Small intestine (tissue), 7 donors: Measurements from ENCODE around the gene PLS1. TPM values are rescaled to one million over a fixed set of nuclear protein-coding genes. Genes with fewer than 3 reads are reported as not detected.
A peak's percentile ranks its signal among the peaks of the same experiment; 100 is the strongest.

ENCODE experiments used
- DNase-seq, 2 donors: peaks; one replicate each; pipeline versions ENCODE4 v3.0.0 to v3.0.0-alpha.2; 2013
- FAIRE-seq: peaks from 2 replicates; lab custom pipeline; 2012; peaks lifted over from hg19 to GRCh38; lab: Jason Lieb, UNC
- H3K27ac ChIP-seq, 3 donors: one replicate each; pipeline ENCODE4 v1.5.1; 2013; ENCODE audit warnings: low read length in 2 of 3, mild to moderate bottlenecking in 2 of 3, control low read depth in 1 of 3, inconsistent platforms in 1 of 3, low read depth in 1 of 3, moderate library complexity in 1 of 3
- H3K27me3 ChIP-seq, 3 donors: one replicate each; pipeline ENCODE4 v1.6.1; 2013; ENCODE audit warnings: low read length in 3 of 3, inconsistent platforms in 1 of 3; ENCODE audit not compliant: control insufficient read depth in 3 of 3, insufficient read depth in 3 of 3
- H3K36me3 ChIP-seq, 3 donors: one replicate each; pipeline ENCODE4 v1.6.1; 2013; ENCODE audit warnings: low read length in 3 of 3, inconsistent platforms in 1 of 3, low read depth in 1 of 3, mild to moderate bottlenecking in 1 of 3, moderate library complexity in 1 of 3; ENCODE audit not compliant: control insufficient read depth in 3 of 3, insufficient read depth in 2 of 3
- H3K4me1 ChIP-seq, 3 donors: one replicate each; pipeline ENCODE4 v1.6.1; 2013; ENCODE audit warnings: low read length in 2 of 3, inconsistent platforms in 1 of 3, low read depth in 1 of 3, mild to moderate bottlenecking in 1 of 3, moderate library complexity in 1 of 3; ENCODE audit not compliant: control insufficient read depth in 3 of 3, insufficient read depth in 2 of 3
- H3K4me3 ChIP-seq, 3 donors: one replicate each; pipeline ENCODE4 v1.5.1; 2013; ENCODE audit warnings: low read length in 3 of 3, control low read depth in 1 of 3, inconsistent platforms in 1 of 3, low read depth in 1 of 3, mild to moderate bottlenecking in 1 of 3, moderate library complexity in 1 of 3
- H3K9me3 ChIP-seq, 2 donors: one replicate each; pipeline ENCODE4 v1.6.1; 2013; ENCODE audit warnings: low read depth in 1 of 2, low read length in 1 of 2; ENCODE audit not compliant: control insufficient read depth in 2 of 2, insufficient read depth in 1 of 2
- WGBS, 3 donors: extraction: QIAGEN DNeasy Blood & Tissue Kit; methylation state at CpG; one replicate each; pipeline ENCODE4 v1.1.7; 2013; 5-methylcytosine and 5-hydroxymethylcytosine counted together
- polyA plus RNA-seq, 4 donors: library from polyadenylated mRNA; stranded (reverse) in 3 of 4; unstranded in 1 of 4; fragments of 200-250 nt in 3 of 4; fragments of 120-200 nt in 1 of 4; gene quantifications; one replicate each; pipeline versions ENCODE4 v1.2.1 to v1.2.3, GENCODE V29; 2013
- donor health status: healthy with polysubstance abuse.
- donor health status: control.
- donor health status: control.
- donor health status: Bipolar disorder and iron deficiency.
- donor health status: healthy.

PLS1 gene
- polyA plus RNA-seq, 4 donors: 34.9 to 298 (median 171) TPM

DNA sequence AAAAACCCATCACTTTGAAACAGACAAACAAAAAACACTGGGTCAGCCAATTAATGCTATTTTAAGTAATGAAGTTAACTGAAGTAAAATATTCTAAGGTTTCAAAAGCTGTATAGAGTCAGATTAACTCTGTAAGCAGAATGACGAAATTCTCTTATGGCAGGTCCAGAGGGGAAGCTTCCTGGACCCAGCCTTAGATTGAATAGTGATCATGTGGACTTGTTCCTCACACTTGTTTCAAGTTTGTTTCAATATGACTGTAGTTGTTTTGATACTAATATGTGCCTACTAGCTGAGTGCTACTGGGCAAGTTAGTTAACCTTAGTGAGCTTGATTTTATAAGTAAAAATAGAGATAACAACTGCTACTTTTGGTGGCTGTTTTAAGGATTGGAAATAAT is 32.6 kb downstream of the PLS1 start:
- H3K4me3 ChIP-seq: no peak overlapping the region
- H3K4me1 ChIP-seq: no peaks in the 10 kb centered on the region
- H3K27ac ChIP-seq: no peak overlapping the region
- peaks cover 0 to 2% (median 0%) of the 10 kb centered on the region in 3 donors for H3K36me3 ChIP-seq
- DNase-seq (no peak), FAIRE-seq (no peak)
- H3K9me3 ChIP-seq: no peaks in the 10 kb centered on the region
- WGBS, 3 donors: 72 to 85% (median 75%) methylated on average over 1 of the region's 1 CpG
- H3K27me3 ChIP-seq: no peaks in the 10 kb centered on the region

DNA sequence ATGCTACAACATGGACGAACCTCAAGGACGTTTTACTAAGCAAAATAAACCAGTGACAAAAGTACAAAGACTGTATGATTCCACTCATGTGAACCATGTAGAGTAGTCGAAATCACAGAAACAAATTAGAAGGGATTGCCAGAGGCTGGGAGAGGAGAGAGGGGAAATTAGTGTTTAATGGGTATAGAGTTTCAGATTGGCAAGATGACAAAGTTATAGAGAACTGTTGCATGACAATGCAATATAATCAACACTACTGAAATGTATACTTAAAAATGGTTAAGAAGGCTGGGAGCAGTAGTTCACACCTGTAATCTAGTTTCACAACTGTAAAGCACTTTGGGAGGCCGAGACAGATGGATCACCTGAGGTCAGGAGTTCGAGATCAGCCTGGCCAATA is 36.9 kb downstream of the PLS1 start:
- 56 to 66% (median 64%) methylated on average over 5 of the region's 5 CpGs for WGBS, 3 donors
- Histone ChIP-seq H3K4me1 (no peaks in the 10 kb centered on the region), H3K27me3 (no peaks in the 10 kb centered on the region), H3K36me3 (peaks cover 0 to 2% (median 2%) of the 10 kb centered on the region in 3 donors), H3K9me3 (no peaks in the 10 kb centered on the region), H3K27ac (no peak overlapping the region), H3K4me3 (no peak overlapping the region)
- DNase-seq (no peak), FAIRE-seq (no peak)

DNA sequence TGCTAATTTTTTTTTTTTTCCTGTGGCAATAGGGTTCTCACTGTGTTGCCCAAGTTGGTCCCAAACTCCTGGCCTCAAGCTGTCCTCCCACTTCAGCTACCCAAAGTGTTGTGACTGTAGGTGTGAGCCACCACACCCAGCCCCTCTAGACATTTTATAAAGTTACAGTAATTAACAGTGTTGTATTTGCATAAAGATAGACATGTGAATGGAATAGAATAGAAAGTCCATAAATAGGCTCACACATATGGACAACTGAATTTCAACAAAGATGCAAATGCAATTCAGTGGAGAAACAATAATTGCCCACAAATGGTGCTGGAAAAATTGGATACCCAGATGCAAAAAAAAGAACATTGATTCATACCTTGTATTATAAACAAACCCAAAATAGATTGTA is 39.9 kb downstream of the PLS1 start:
- H3K27ac ChIP-seq: no peak overlapping the region
- H3K27me3 ChIP-seq: no peaks in the 10 kb centered on the region
- H3K4me1 ChIP-seq: no peaks in the 10 kb centered on the region
- peaks cover 0 to 4% (median 2%) of the 10 kb centered on the region in 3 donors for H3K36me3 ChIP-seq
- no peak for FAIRE-seq
- no peak overlapping the region for H3K4me3 ChIP-seq
- H3K9me3 ChIP-seq: no peaks in the 10 kb centered on the region
- DNase-seq: no peak

DNA sequence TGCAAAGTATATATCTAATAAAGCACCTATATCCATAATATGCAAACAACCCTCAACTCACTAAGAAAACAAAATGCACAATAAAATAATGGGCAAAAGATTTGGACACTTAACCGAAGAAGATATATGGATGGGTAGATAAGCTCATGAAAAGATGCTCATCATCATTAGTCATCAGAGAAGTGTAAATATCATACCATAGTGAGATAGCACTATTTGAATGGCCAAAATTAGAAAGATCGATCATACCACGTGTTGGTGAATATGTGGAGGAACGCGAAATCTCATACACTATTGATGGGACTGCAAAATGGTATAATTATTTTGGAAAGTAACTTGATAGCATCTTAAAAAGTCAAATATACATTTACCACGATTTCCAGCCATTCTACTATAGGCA is 40.5 kb downstream of the PLS1 start:
- Histone ChIP-seq H3K4me1 (no peaks in the 10 kb centered on the region), H3K36me3 (peaks cover 0 to 4% (median 2%) of the 10 kb centered on the region in 3 donors), H3K27ac (no peak overlapping the region), H3K27me3 (no peaks in the 10 kb centered on the region), H3K9me3 (no peaks in the 10 kb centered on the region), H3K4me3 (no peak overlapping the region)
- no peak for FAIRE-seq
- no peak for DNase-seq
- 79 to 91% (median 88%) methylated on average over 6 of the region's 6 CpGs for WGBS, 3 donors

DNA sequence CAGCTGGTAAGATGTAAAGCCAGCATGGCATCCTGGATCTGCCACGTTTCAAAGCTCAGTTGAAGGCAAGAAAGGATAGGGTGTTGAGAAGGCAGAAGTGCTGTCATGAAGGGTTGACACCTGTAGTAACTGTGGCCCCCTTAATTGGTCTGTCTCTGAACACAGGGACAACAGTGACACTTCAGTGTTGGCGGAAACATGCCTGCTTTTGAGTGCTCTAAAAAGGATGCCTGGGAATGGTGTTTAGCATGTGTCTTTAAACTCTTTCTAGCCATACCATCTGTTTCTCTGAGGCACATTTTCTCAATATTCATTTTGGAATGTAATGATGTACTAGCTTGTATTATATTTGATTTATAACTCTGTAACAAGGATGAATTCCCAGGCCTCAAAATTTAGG is 42.1 kb downstream of the PLS1 start:
- DNase-seq: no peak
- no peaks in the 10 kb centered on the region for H3K9me3 ChIP-seq
- H3K36me3 ChIP-seq: peaks cover 0 to 6% (median 2%) of the 10 kb centered on the region in 3 donors
- H3K27me3 ChIP-seq: no peaks in the 10 kb centered on the region
- H3K27ac ChIP-seq: no peak overlapping the region
- 66 to 83% (median 74%) methylated on average over 2 of the region's 2 CpGs for WGBS, 3 donors
- H3K4me1 ChIP-seq: no peaks in the 10 kb centered on the region
- no peak for FAIRE-seq
- no peak overlapping the region for H3K4me3 ChIP-seq

DNA sequence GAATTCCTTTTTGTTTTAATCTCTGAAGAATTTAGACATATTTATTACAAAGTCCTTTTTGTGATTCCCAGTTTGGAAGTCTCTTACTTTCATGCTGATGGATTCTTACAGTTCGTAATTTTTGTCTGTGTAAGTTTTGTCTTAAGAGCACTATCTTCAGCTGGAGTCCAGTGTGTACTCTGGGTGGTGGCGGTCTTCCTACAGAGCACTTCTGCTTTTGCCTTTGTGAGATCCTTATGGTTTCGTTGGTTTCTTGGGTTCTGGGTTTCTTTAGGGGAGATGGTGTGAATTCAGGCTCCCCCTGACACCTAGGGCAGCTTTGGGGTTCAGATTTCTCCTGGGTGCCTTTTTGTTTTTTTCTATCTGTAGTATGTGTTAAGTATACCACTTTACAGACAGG is 45.3 kb downstream of the PLS1 start:
- no peaks in the 10 kb centered on the region for H3K4me1 ChIP-seq
- no peak for FAIRE-seq
- H3K27ac ChIP-seq: no peak overlapping the region
- DNase-seq: no peak
- H3K36me3 ChIP-seq: peaks cover 0 to 4% (median 2%) of the 10 kb centered on the region in 3 donors
- WGBS, 3 donors: 74 to 87% (median 79%) methylated on average over 3 of the region's 3 CpGs
- H3K9me3 ChIP-seq: no peaks in the 10 kb centered on the region
- no peaks in the 10 kb centered on the region for H3K27me3 ChIP-seq
- H3K4me3 ChIP-seq: no peak overlapping the region

DNA sequence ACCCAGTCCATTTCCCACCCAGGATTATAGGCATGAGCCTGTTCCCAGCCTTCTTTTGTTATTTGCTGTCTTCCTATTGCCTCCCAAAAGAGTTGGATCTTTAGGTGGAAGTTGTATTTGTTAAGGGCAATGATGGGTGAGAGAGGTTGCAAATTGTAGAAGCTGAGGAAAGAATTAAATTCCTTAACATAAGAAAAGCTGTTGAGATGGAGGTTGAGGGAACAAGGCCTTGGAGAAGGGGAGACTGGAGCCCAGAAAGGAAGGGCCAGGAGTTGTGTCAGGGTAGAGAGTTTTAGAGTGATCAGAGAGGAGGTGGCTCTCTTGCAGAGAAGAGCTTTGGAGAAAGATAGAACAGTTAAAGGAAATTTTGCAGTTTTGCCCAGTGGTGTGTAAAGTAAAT is 46.8 kb downstream of the PLS1 start:
- FAIRE-seq: no peak
- Histone ChIP-seq H3K4me3 (no peak overlapping the region), H3K9me3 (no peaks in the 10 kb centered on the region)

DNA sequence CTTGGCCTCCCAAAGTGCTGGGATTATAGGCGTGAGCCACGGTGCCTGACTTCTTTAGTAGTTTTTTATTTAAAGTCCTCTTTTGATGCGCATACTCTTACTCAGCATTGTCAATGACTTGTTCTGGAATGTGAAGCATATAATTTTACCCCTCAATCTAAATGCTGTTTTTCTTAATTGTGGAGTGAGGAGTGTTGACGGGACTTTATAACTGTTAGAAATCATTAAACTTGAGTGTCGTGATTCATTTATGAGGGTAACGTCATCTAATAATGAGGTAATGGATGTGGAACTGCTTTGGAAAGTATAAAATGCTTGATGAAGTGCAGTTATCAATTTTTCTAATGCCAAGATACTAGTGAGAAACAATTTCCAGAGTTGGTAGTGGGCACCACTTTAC is 48.3 kb downstream of the PLS1 start:
- Histone ChIP-seq H3K27ac (no peak overlapping the region), H3K4me3 (no peak overlapping the region), H3K36me3 (peaks cover 0 to 4% (median 0%) of the 10 kb centered on the region in 3 donors), H3K27me3 (no peaks in the 10 kb centered on the region), H3K9me3 (no peaks in the 10 kb centered on the region), H3K4me1 (no peaks in the 10 kb centered on the region)
- no peak for FAIRE-seq
- peak in 1 of 2 donors; percentile 29 for DNase-seq
- WGBS, 3 donors: 45 to 62% (median 54%) methylated on average over 6 of the region's 6 CpGs

More for the DNA sequence above, 46.8 kb downstream of the PLS1 start:
- no peak for DNase-seq
- Histone ChIP-seq H3K27me3 (no peaks in the 10 kb centered on the region), H3K36me3 (peaks cover 0 to 4% (median 2%) of the 10 kb centered on the region in 3 donors), H3K4me1 (no peaks in the 10 kb centered on the region), H3K27ac (no peak overlapping the region)

DNA sequence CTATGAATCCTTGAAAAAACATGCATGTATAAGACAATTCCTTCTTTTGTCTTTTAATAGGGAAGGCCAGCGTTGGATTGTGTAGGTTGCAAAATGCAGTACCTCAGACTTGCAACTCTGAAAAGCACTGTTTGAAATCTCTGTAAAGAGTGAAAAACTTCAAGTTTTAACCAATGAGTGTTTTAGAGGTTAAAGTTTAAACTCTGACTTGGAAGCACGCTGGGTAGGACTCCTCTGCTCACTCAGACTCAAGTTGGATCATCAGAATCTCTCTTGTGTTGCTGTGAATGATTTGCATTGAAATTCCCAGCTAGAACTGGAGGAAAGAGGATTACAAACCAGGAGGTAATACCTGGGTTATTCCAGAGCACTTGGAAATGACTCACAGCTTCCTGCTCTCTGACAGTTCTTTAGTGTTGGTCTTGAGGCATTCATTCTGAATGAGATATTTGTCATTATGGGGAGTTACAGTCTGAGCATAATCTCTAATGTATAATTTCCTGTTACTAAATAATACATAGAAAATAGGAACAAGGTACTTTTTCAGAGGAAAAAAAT is 49.1 kb downstream of the PLS1 start:
- Histone ChIP-seq H3K9me3 (no peaks in the 10 kb centered on the region), H3K27me3 (no peaks in the 10 kb centered on the region), H3K36me3 (peaks cover 0 to 4% (median 0%) of the 10 kb centered on the region in 3 donors), H3K4me3 (no peak overlapping the region), H3K4me1 (no peaks in the 10 kb centered on the region), H3K27ac (peak overlapping the region; percentile 0 to 41 (median 5))
- DNase-seq: peak; percentile 39 to 56
- 59 to 66% (median 63%) methylated on average over 2 of the region's 2 CpGs for WGBS, 3 donors
- FAIRE-seq: no peak
